ENCODE measurements around the gene PRORP.
A peak's percentile ranks its signal among the peaks of the same experiment; 100 is the strongest.
"Not testable (repeated sequence)": the region's sequence is repeated elsewhere in the genome, so short reads cannot be mapped to it uniquely, and the experiment has no call there.

PRORP gene

DNA sequence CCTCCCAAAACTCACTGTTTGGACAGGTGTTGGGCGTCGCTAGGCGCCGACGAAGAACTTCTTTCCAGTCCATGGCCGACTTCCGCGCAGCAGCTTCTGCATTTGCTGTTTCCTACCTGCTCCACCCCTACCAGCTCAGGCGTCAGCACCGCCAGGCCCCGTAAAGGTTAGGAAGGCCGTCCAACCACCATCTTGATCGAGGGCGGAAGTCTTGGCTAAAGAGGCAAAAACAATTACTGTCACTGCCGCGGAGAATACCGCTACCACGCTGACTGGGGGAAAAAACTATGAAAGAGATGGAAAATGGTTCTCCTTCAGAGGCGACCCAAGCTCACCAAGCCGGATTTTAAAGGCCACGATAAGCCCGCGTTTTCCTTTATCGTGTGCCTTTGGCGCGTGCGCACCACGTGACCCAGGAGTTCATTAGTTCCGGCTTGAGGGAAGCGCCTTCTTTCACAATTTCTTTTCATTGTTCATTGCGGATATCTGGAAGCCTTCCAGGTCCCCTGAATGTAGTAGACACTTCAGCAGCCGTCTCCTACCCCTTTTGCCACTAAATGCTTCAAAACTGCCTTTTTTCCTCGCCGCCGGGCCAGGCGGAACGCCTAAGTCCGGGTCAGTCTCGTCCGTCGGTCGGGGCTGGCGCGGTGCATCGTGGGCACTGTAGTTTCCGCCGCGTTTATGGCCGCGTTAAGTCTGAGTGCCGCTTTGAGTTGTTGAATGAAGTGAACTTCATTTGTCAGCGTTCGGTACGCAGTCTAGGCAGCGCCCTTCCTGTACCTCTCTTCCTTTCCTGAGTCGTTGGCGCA is at the start of gene PRORP, which contains the start of gene PPP2R3C:
PRORP (plus strand) TSS at position 666 of the 809 bp plus-strand sequence. CDS start 694 bp downstream, outside the sequence.
PPP2R3C (minus strand) TSS at position 104 of the 809 bp plus-strand sequence; CDS start at position 73, 31 bp downstream.
- H3K27ac ChIP-seq: peak within 1 kb of the TSS; percentile 98
- TF ChIP-seq CTCF (IDR thresholded peaks at IDR 0.05) (no peak), ZFX (IDR thresholded peaks at IDR 0.05; ENCODE audit: borderline replicate concordance) (no peak)

GRCh38 chr14:35073486-35073885 is 48.9 kb upstream of the PRORP start:
- H3K27ac ChIP-seq: no peak overlapping the region
- TF ChIP-seq CTCF (IDR thresholded peaks at IDR 0.05) (no peak), ZFX (IDR thresholded peaks at IDR 0.05; ENCODE audit: borderline replicate concordance) (no peak)

DNA sequence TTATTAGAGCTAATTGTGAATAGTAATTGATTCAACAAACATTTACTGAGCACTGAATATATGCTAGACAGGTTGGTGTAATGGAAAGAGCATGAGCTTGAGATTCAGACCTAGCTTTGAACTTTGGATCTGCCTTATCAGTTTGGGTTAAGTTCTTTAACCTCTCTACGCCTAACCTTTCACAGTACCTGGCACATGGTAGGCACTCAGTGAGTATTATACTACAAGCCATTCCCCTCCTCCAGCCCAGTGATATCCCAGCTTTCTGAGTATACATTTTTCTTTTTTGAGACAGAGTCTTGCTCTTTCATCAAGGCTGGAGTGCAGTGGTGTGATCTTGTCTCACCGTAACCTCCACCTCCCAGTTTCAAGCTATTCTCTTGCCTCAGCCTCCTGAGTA is 44.3 kb upstream of the PRORP start:
- no peak for TF ChIP-seq CTCF (IDR thresholded peaks at IDR 0.05)
- H3K27ac ChIP-seq: no peak overlapping the region

DNA sequence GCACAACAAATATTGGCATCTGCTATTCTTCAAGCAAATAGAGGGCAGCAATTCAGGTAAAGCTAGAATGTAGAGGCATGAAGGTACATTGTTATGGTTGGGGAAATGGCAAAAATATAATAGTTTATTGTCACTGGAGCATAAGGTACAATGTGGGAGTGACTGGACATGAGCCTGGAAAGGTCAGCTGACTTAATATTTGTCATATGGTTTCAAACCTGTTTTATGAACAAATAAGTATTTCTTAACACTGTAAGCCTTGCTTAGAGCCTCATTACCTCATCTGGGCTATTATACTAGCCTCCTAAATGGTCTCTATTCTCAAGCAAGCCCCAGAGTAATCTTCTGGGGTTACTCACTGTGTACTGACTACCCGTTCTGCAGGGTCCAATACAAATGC is 42.6 kb upstream of the PRORP start:
- H3K27ac ChIP-seq: no peak overlapping the region
- TF ChIP-seq CTCF (IDR thresholded peaks at IDR 0.05) (no peak), ZFX (IDR thresholded peaks at IDR 0.05; ENCODE audit: borderline replicate concordance) (no peak)

- no peak overlapping the region for H3K27ac ChIP-seq
- TF ChIP-seq ZFX (IDR thresholded peaks at IDR 0.05; ENCODE audit: borderline replicate concordance): no peak
These were observed 38.7 kb upstream of the PRORP start for GRCh38 chr14:35083530-35084150.

- H3K27ac ChIP-seq: no peak overlapping the region
- TF ChIP-seq ZFX (IDR thresholded peaks at IDR 0.05; ENCODE audit: borderline replicate concordance): no peak
- TF ChIP-seq CTCF (IDR thresholded peaks at IDR 0.05): no peak
These were observed 36.9 kb upstream of the PRORP start for GRCh38 chr14:35085441-35085840.

GRCh38 chr14:35088514-35088913 is 33.8 kb upstream of the PRORP start:
- TF ChIP-seq CTCF (IDR thresholded peaks at IDR 0.05): no peak
- TF ChIP-seq ZFX (IDR thresholded peaks at IDR 0.05; ENCODE audit: borderline replicate concordance): no peak
- H3K27ac ChIP-seq: no peak overlapping the region

DNA sequence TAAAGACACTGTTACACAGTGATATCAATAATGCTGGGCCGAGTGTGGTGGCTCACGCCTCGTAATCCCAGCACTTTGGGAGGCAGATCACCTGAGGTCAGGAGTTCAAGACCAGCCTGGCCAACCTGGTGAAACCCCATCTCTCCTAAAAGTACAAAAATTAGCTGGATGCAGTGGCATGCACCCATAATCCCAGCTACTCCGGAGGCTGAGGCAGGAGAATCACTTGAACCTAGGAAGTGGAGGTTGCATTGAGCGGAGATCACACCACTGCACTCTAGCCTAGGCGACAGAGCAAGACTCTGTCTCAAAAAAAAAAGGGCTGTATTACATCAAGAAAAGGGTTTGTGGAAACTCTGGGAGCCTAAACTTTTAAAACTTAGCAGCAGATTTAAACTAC is 27.7 kb upstream of the PRORP start:
- not testable (repeated sequence) for H3K27ac ChIP-seq
